T-helper 2 cell (primary cell): ENCODE results near the gene BCL2L12.
"Not testable (repeated sequence)": the region's sequence is repeated elsewhere in the genome, so short reads cannot be mapped to it uniquely, and the experiment has no call there.

ENCODE experiments used
- DNase-seq, 5 experiments: peaks; one replicate each; pipeline versions ENCODE4 v3.0.0 to v3.0.0-alpha.2; 2012 to 2022

Gene BCL2L12

GRCh38 chr19:49713236-49713845 lies 47.6 kb downstream of the BCL2L12 start:
- DNase-seq, result no peak

- DNase-seq, result peak in 1 of 5 experiments; percentile 21
Observed at GRCh38 chr19:49716154-49716553, 50.4 kb downstream of the BCL2L12 start.

DNA sequence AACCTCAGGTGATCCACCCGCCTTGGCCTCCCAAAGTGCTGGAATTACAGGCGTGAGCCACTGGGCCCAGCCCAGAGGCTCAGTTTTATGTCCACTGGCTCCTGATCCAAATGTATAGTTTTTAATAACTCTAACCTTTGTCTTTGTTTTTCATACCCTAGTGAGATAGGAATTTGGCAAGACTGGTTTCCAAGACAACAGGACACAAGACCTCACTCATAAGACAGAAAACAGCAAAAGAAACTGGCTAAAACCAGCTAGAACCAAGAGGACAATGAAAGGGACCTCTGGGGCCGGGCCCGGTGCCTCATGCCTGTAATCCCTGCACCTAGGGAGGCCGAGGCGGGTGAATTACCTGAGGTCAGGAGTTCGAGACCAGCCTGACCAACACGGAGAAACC lies 52.8 kb downstream of the BCL2L12 start:
- DNase-seq, result no peak

GRCh38 chr19:49718991-49719390 lies 53.3 kb downstream of the BCL2L12 start:
- no peak for DNase-seq

DNA sequence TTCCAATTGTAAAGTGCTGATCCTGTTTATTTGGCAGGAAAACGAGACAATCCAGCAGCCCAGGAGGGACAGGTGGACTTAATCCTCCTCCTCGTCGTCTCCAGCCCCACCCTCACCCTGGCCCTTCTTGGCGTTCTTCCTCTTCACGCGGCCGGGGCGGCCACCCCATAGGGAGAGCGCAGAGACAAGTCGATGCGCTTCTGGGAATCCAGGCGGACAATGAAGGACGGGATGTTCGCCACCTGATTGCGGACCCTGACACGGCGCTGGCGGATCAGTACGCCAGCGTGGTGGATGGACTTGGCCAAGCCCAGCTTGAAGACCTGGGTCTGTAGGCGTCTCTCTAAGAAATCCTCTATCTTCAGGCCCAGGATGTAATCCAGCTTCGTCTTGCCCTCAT lies 53.7 kb downstream of the BCL2L12 start:
- not testable (repeated sequence) for DNase-seq
